NB4 (cell line): ENCODE data around the gene RCE1.

ENCODE experiments used
- CTCF ChIP-seq: IDR thresholded peaks from one replicate; pipeline ENCODE4 v1.5.1; 2012; ENCODE audit warnings: low read depth, low read length
- MAX ChIP-seq: IDR thresholded peaks from 2 replicates; pipeline ENCODE4 v1.6.1; 2011; ENCODE audit warnings: low read depth, low read length
- MYC ChIP-seq: IDR thresholded peaks from 2 replicates; pipeline ENCODE4 v1.6.1; 2011; ENCODE audit warnings: low read depth, low read length
- POLR2A ChIP-seq: IDR thresholded peaks from 2 replicates; pipeline ENCODE4 v1.6.1; 2011; ENCODE audit warnings: mild to moderate bottlenecking; ENCODE audit not compliant: insufficient read length; ENCODE audit errors: extremely low read depth

- no peak for TF ChIP-seq CTCF
- TF ChIP-seq POLR2A: no peak
- TF ChIP-seq MAX: no peak
- TF ChIP-seq MYC: no peak
These were observed 7.0 kb downstream of the RCE1 start for GRCh38 chr11:66850235-66850587.
